DND-41 (cell line): ENCODE results near the gene HVCN1.

Source experiments
- CTCF ChIP-seq: IDR thresholded peaks from 2 replicates; pipeline ENCODE4 v1.5.1; 2012; ENCODE audit warnings: borderline replicate concordance, low read length, moderate library complexity, mild to moderate bottlenecking; ENCODE audit not compliant: poor library complexity, severe bottlenecking; ENCODE audit errors: extremely low read depth
- EZH2 ChIP-seq: IDR thresholded peaks from 3 replicates; pipeline ENCODE4 v1.6.1; 2012; ENCODE audit warnings: borderline replicate concordance, low read depth, mild to moderate bottlenecking, moderate library complexity, low read length, inconsistent platforms; ENCODE audit not compliant: severe bottlenecking

DNA sequence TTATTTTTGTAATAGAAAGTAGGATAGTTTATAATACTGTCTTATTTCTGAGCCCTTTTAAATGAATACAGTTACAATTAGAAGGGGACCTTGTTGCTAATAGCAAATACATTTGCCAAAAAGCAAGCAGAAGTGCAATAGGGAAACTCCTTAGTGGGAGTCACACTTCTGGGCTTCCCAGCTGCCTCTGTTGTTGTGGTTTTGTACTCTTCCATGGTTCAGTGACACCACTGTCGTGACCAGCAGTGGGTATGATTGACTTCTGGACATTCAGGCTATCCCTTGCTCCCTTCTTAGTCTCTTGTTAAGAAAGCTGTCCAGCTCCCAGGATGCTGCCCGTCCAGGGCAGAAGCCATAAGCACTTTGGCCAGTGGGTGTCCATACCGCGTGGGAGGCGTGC is 52.4 kb downstream of the HVCN1 start:
- no peak for TF ChIP-seq CTCF
- no peak for TF ChIP-seq EZH2
